ENCODE data around the gene TTC27.

DNA sequence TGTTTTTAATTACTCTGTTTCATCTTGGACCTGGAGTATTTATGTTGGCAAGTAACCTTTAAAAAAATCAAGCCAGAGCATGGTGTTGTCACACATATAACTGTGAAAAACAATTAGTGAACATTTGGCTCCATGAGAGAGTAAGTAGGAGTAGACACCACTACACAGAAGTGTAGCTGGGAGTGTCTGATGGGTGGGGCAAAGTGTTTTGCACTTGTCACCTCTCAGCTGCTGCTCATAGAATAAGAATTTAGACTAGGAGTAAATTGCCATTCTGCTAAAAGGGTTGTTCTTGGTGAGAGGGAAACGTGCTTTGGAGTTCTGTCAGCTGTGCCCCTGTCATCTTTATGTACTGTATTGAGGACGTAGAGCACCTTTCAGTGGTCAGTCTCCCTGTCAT lies 114.5 kb downstream of the TTC27 start:
- TF ChIP-seq, protein P1, sequence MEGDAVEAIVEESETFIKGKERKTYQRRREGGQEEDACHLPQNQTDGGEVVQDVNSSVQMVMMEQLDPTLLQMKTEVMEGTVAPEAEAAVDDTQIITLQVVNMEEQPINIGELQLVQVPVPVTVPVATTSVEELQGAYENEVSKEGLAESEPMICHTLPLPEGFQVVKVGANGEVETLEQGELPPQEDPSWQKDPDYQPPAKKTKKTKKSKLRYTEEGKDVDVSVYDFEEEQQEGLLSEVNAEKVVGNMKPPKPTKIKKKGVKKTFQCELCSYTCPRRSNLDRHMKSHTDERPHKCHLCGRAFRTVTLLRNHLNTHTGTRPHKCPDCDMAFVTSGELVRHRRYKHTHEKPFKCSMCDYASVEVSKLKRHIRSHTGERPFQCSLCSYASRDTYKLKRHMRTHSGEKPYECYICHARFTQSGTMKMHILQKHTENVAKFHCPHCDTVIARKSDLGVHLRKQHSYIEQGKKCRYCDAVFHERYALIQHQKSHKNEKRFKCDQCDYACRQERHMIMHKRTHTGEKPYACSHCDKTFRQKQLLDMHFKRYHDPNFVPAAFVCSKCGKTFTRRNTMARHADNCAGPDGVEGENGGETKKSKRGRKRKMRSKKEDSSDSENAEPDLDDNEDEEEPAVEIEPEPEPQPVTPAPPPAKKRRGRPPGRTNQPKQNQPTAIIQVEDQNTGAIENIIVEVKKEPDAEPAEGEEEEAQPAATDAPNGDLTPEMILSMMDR (IDR thresholded peaks at IDR 0.05), result no peak
- no peak for TF ChIP-seq POLR2A (IDR thresholded peaks at IDR 0.05)

Data from uterus (tissue), 2 donors.